ENCODE data around the gene PTH2.
A peak's percentile ranks its signal among the peaks of the same experiment; 100 is the strongest.

DNA sequence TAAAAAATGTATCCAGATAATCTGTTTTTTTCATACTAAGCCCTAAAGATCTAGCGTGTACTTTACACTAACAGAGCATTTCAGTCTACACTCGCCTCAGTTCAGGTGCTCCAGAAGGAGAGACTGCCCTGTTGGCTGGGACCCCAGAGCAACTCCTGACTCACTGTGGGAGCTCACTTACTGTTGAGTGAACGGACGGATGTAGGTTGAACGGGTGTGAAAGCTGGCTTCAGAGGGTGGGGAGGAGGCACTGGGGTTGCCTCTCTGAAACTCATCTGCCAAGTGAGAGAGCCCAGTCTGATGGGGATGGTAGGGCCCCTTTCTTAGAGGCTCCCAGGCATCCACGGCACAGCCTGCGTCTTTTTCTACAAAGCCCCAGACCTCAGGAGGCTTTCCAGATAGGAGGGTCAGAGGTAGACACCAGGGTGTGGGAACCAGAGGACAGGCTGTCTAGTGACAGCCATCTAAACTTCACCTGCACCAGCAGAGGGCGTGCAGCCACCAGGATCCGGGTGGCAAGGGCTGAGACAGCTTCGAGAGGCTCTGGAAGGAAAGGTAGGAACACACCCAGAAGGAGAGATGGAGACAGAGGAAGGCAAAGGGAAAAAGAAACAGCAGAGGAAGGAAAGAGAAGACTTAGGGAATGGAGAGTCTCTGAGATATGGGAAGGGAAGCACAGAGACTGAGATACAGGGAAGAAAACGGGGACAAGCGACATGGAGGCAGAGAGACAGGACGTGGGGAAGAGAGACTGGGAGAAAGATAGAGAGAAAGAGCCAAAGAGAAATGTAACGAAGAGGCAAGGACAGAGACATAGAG, 31.5 kb downstream of the PTH2 start:
- TF ChIP-seq, protein P1, sequence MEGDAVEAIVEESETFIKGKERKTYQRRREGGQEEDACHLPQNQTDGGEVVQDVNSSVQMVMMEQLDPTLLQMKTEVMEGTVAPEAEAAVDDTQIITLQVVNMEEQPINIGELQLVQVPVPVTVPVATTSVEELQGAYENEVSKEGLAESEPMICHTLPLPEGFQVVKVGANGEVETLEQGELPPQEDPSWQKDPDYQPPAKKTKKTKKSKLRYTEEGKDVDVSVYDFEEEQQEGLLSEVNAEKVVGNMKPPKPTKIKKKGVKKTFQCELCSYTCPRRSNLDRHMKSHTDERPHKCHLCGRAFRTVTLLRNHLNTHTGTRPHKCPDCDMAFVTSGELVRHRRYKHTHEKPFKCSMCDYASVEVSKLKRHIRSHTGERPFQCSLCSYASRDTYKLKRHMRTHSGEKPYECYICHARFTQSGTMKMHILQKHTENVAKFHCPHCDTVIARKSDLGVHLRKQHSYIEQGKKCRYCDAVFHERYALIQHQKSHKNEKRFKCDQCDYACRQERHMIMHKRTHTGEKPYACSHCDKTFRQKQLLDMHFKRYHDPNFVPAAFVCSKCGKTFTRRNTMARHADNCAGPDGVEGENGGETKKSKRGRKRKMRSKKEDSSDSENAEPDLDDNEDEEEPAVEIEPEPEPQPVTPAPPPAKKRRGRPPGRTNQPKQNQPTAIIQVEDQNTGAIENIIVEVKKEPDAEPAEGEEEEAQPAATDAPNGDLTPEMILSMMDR (IDR thresholded peaks at IDR 0.05) = peak; percentile 77 to 83
- no peak for TF ChIP-seq EP300 (IDR thresholded peaks at IDR 0.05)

Data from suprapubic skin (tissue), 3 donors.